Gastroesophageal sphincter (tissue), 4 donors: ENCODE data around the gene RAB19. TPM values are rescaled to one million over a fixed set of nuclear protein-coding genes. Genes with fewer than 3 reads are reported as not detected.

Experiments
- ATAC-seq: fragments of 150-250 bp; one replicate; pipeline ENCODE4 v1.9.1; 2016; ENCODE audit warnings: mild to moderate bottlenecking, moderate library complexity
- H3K27ac ChIP-seq, 4 donors: fragments of 200-600 bp; sonication (generic) in 3 of 4; 1 replicate in 3 of 4; 2 replicates in 1 of 4; pipeline ENCODE4 v1.5.1; 2016 to 2019
- H3K27me3 ChIP-seq: fragments of 200-600 bp; sonication (generic); one replicate; pipeline ENCODE4 v1.5.1; 2019
- H3K36me3 ChIP-seq, 2 donors: fragments of 200-600 bp; sonication (generic); one replicate each; pipeline ENCODE4 v1.5.1; 2019; ENCODE audit warnings: control low read depth in 1 of 2
- H3K4me1 ChIP-seq, 3 donors: fragments of 200-600 bp; sonication (generic); 1 replicate in 2 of 3; 2 replicates in 1 of 3; pipeline ENCODE4 v1.5.1; 2016 to 2019; ENCODE audit warnings: control low read depth in 2 of 3
- H3K4me3 ChIP-seq, 2 donors: fragments of 200-600 bp; sonication (generic); one replicate each; pipeline ENCODE4 v1.5.1; 2019; ENCODE audit warnings: mild to moderate bottlenecking in 1 of 2, moderate library complexity in 1 of 2
- H3K9me3 ChIP-seq, 3 donors: fragments of 200-600 bp; sonication (generic); one replicate each; pipeline ENCODE4 v1.5.1; 2017 to 2019; ENCODE audit warnings: control low read depth in 2 of 3
- EP300 ChIP-seq: sonication (generic); formaldehyde crosslinking; IDR thresholded peaks from one replicate; pipeline ENCODE4 v1.6.1; 2017; ENCODE audit warnings: antibody characterized with exemption, mild to moderate bottlenecking
- POLR2A ChIP-seq, 2 donors: fragments of 450-650 bp; IDR thresholded peaks; one replicate each; pipeline ENCODE4 v1.6.1; 2017; ENCODE audit warnings: antibody characterized with exemption in 2 of 2, mild to moderate bottlenecking in 2 of 2, moderate library complexity in 1 of 2
- POLR2AphosphoS5 ChIP-seq: sonication (generic); formaldehyde crosslinking; IDR thresholded peaks from one replicate; pipeline ENCODE4 v1.6.1; 2017; ENCODE audit warnings: antibody characterized with exemption
- WGBS, 2 donors: methylation state at CpG; one replicate each; pipeline ENCODE4 v1.1.5; 2018; ENCODE audit warnings: low coverage in 1 of 2; 5-methylcytosine and 5-hydroxymethylcytosine counted together
- total RNA-seq, 4 donors: library from RNA; depleted of rRNA; stranded (reverse); fragments of >200 nt; gene quantifications; one replicate each; pipeline ENCODE4 v1.1.0, GENCODE V29; 2016
- TF ChIP-seq, protein P1 (sequence below), 4 experiments: fragments of 200-600 bp in 2 of 4; fragments of 450-650 bp in 2 of 4; sonication (generic) in 1 of 4; IDR thresholded peaks; one replicate each; pipeline ENCODE4 v1.5.1; 2017 to 2019; ENCODE audit warnings: antibody characterized with exemption in 4 of 4, mild to moderate bottlenecking in 2 of 4, moderate library complexity in 2 of 4

Gene RAB19
- total RNA-seq, 4 donors from 2014 or later: not detected

DNA sequence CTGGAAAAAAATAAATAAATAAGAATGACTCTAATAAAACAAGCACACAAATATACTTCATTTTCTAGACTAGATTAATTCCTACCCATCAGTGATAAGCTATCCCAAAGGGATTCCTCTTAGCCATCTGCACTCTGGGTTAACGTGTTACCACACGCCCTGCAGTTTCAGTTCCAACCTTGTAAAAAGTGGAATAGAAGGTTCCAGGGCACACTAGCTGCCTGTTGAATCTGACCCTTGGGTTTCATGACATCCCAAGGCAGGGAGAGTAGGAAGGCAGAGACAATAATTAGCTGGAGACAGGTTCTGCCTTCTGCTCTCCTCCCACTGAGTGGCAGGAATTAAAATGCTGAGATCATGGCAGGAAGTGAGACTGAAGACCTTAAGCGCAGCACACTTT lies 39.0 kb upstream of the RAB19 start:
- Histone ChIP-seq H3K4me1 (no peaks in the 10 kb centered on the region), H3K27me3 (no peaks in the 10 kb centered on the region), H3K9me3 (no peaks in the 10 kb centered on the region), H3K36me3 (peaks cover 0 to 51% of the 10 kb centered on the region in 2 donors), H3K27ac (no peak overlapping the region), H3K4me3 (no peak overlapping the region)
- no peak for ATAC-seq
- WGBS, 2 donors: 50 to 66% methylated on average over 1 to 3 of the region's 3 CpGs
- TF ChIP-seq, protein P1, sequence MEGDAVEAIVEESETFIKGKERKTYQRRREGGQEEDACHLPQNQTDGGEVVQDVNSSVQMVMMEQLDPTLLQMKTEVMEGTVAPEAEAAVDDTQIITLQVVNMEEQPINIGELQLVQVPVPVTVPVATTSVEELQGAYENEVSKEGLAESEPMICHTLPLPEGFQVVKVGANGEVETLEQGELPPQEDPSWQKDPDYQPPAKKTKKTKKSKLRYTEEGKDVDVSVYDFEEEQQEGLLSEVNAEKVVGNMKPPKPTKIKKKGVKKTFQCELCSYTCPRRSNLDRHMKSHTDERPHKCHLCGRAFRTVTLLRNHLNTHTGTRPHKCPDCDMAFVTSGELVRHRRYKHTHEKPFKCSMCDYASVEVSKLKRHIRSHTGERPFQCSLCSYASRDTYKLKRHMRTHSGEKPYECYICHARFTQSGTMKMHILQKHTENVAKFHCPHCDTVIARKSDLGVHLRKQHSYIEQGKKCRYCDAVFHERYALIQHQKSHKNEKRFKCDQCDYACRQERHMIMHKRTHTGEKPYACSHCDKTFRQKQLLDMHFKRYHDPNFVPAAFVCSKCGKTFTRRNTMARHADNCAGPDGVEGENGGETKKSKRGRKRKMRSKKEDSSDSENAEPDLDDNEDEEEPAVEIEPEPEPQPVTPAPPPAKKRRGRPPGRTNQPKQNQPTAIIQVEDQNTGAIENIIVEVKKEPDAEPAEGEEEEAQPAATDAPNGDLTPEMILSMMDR (IDR thresholded peaks at IDR 0.05): no peak
- no peak for TF ChIP-seq EP300
- no peak for TF ChIP-seq POLR2AphosphoS5
- no peak for TF ChIP-seq POLR2A (IDR thresholded peaks at IDR 0.05)

DNA sequence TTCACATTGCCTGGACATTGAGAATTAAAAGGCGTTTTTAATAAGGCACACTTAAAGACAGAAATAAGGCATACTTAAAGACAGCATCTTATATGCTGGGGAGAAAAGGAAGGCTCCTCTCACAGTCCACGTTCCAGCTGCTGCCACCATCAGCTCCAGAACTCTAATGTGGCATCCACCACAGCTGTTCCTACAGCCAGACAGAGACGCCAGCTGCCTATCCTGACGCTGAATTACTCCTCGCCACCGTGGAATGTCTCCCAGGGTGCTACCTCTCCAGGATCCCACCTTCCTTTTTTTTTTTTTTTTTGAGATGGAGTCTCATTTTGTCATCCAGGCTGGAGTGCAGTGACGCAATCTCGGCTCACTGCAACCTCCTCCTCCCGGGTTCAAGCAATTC lies 36.3 kb upstream of the RAB19 start:
- H3K27me3 ChIP-seq: no peaks in the 10 kb centered on the region
- no peak for TF ChIP-seq POLR2AphosphoS5
- TF ChIP-seq, protein P1 (IDR thresholded peaks at IDR 0.05): no peak
- no peak for TF ChIP-seq EP300
- TF ChIP-seq POLR2A (IDR thresholded peaks at IDR 0.05): no peak
- H3K27ac ChIP-seq: no peak overlapping the region
- H3K4me3 ChIP-seq: no peak overlapping the region
- 87 to 88% methylated on average over 7 of the region's 9 CpGs for WGBS, 2 donors
- no peaks in the 10 kb centered on the region for H3K4me1 ChIP-seq
- H3K9me3 ChIP-seq: no peaks in the 10 kb centered on the region
- no peak for ATAC-seq
- H3K36me3 ChIP-seq: peaks cover 0 to 41% of the 10 kb centered on the region in 2 donors

DNA sequence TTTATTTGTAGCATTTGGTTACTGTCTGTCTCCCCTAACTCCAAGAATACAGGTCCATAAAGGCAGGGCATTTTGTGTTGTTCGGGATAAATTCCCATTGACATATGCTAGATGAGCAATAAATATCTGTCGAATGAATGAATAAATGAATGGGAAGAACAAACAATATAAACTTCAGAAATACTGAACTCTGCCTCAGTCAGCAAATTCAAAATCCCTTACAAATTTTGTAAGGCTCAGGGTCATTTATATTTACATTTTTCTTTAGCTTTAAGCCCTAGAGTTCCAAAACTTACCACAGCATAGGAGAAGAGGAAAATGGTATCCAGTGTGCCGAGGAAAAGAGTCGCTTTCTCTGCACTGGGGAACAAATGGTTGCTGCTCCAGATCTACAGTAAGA lies 34.6 kb upstream of the RAB19 start:
- peaks cover 0 to 38% of the 10 kb centered on the region in 2 donors for H3K36me3 ChIP-seq
- no peak overlapping the region for H3K4me3 ChIP-seq
- H3K27me3 ChIP-seq: no peaks in the 10 kb centered on the region
- WGBS, 2 donors: 82 to 90% methylated on average over 3 to 4 of the region's 4 CpGs
- H3K9me3 ChIP-seq: no peaks in the 10 kb centered on the region
- TF ChIP-seq POLR2AphosphoS5 (no peak), EP300 (no peak), POLR2A (IDR thresholded peaks at IDR 0.05) (no peak)
- TF ChIP-seq, protein P1 (IDR thresholded peaks at IDR 0.05): no peak
- H3K27ac ChIP-seq: no peak overlapping the region
- ATAC-seq: no peak
- H3K4me1 ChIP-seq: no peaks in the 10 kb centered on the region

DNA sequence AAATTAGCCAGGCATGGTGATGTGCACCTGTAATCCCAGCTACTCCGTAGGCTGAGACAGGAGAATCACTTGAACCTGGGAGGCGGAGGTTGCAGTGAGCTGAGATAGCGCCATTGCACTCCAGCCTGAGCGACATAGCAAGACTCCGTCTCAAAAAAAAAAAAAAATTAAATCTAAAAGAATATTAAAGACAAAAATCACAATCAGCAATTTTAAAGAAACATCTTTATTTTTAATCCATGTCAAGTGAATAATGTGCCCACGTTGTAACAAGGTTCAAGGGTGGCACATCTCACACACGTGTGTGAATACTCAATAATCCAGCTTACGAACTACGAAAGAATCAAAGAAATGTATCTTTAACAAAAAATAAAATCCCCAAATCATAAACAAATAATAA lies 28.5 kb upstream of the RAB19 start:
- H3K9me3 ChIP-seq: no peaks in the 10 kb centered on the region
- H3K36me3 ChIP-seq: peaks cover 0 to 54% of the 10 kb centered on the region in 2 donors

DNA sequence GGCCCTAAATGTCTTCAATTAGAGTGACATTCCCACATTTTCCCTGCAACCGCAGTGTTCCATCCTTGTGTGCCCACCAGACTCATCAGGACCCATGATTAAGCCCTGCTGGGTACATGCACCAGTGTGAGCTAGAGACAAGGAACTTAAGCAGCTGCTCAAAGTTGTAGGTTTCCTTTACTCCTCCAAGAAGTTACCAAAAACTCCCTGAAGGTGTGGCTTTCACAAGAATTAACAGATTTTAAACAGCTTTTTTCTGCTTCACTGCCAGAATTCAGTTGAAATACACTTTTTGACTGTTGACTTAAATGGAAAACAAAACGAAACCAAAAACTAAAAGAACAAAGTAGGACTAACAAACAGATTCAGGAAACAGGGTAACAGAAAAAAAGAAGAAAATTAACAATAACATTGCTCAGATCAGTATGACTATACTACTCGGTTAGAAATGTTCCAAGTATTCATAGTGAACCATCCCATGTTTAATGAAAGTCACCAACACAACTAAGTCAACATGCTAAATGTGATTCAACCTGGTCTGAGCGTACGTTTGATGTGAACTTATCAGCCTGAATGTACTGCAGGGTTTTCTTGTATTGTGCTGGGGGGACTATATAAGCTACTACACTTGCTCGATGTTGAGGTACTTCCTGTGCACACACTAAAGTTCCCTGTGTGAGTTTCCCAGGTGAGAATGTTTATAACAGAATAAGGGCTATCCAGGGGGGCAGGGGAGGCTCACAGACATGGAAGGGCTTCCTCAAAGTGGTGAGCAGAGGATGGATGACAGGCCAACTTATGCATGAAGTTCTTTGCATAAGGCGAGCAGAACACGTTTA lies 27.7 kb upstream of the RAB19 start:
- Histone ChIP-seq H3K27ac (no peak overlapping the region), H3K27me3 (no peaks in the 10 kb centered on the region), H3K9me3 (no peaks in the 10 kb centered on the region), H3K4me3 (no peak overlapping the region), H3K36me3 (peaks cover 0 to 62% of the 10 kb centered on the region in 2 donors), H3K4me1 (no peaks in the 10 kb centered on the region)
- ATAC-seq: no peak
- WGBS, 2 donors: 78 to 90% methylated on average over 4 to 8 of the region's 8 CpGs
- TF ChIP-seq, protein P1 (IDR thresholded peaks at IDR 0.05): no peak
- TF ChIP-seq EP300 (no peak), POLR2A (IDR thresholded peaks at IDR 0.05) (no peak), POLR2AphosphoS5 (no peak)

More for the DNA sequence above, 28.5 kb upstream of the RAB19 start:
- TF ChIP-seq POLR2AphosphoS5: no peak
- Histone ChIP-seq H3K27ac (no peak overlapping the region), H3K27me3 (no peaks in the 10 kb centered on the region), H3K4me3 (no peak overlapping the region), H3K4me1 (no peaks in the 10 kb centered on the region)
- WGBS, 2 donors: 92 to 99% methylated on average over 7 to 9 of the region's 9 CpGs
- no peak for ATAC-seq
